Fibroblast of lung (primary cell): Measurements from ENCODE around the gene CAMK2B.

Source experiments
- EZH2 ChIP-seq: IDR thresholded peaks from 2 replicates; pipeline ENCODE4 v1.5.1; 2012; ENCODE audit warnings: low read length, control low read depth, mild to moderate bottlenecking; ENCODE audit errors: missing control alignments
- TF ChIP-seq, protein P1 (sequence below), 2 donors: IDR thresholded peaks in 1 of 2; conservative IDR thresholded peaks in 1 of 2; 1 replicate in 1 of 2; 2 replicates in 1 of 2; pipeline ENCODE4 v1.5.1; 2011 to 2012; ENCODE audit warnings: low read length in 2 of 2, control low read depth in 1 of 2, inconsistent platforms in 1 of 2, low read depth in 1 of 2, mild to moderate bottlenecking in 1 of 2

GRCh38 chr7:44210107-44210506, 115.3 kb downstream of the CAMK2B start:
- TF ChIP-seq EZH2, result no peak
- TF ChIP-seq, protein P1, sequence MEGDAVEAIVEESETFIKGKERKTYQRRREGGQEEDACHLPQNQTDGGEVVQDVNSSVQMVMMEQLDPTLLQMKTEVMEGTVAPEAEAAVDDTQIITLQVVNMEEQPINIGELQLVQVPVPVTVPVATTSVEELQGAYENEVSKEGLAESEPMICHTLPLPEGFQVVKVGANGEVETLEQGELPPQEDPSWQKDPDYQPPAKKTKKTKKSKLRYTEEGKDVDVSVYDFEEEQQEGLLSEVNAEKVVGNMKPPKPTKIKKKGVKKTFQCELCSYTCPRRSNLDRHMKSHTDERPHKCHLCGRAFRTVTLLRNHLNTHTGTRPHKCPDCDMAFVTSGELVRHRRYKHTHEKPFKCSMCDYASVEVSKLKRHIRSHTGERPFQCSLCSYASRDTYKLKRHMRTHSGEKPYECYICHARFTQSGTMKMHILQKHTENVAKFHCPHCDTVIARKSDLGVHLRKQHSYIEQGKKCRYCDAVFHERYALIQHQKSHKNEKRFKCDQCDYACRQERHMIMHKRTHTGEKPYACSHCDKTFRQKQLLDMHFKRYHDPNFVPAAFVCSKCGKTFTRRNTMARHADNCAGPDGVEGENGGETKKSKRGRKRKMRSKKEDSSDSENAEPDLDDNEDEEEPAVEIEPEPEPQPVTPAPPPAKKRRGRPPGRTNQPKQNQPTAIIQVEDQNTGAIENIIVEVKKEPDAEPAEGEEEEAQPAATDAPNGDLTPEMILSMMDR (conservative IDR thresholded peaks at IDR 0.05 in 1 of 2, IDR thresholded peaks at IDR 0.05 in 1 of 2; ENCODE audit: low read depth in 1 of 2, low read length in 2 of 2), result no peak
